GM23338 (cell line): ENCODE results near the gene ADAT1. TPM values are rescaled to one million over a fixed set of nuclear protein-coding genes. Genes with fewer than 3 reads are reported as not detected.

ENCODE experiments used
- ATAC-seq: fragments of 200-7000 bp; cut with Tn5 transposase; 3 replicates; pipeline ENCODE4 v1.9.1; 2020
- DNase-seq: peaks from one replicate; pipeline ENCODE4 v3.0.0-alpha.2; 2015; ENCODE audit warnings: low spot score
- H2AFZ ChIP-seq: fragments of 200-600 bp; sonication (generic); 2 replicates; pipeline ENCODE4 v1.8.0; 2016; ENCODE audit warnings: antibody characterized with exemption, mild to moderate bottlenecking, moderate library complexity
- H3F3A ChIP-seq: fragments of 200-600 bp; sonication (generic); replicated peaks from 2 replicates; pipeline ENCODE4 v1.8.0; 2017; ENCODE audit warnings: antibody characterized with exemption, mixed run types, low read depth
- H3K27ac ChIP-seq: fragments of 200-600 bp; sonication (generic); 2 replicates; pipeline ENCODE4 v1.6.1; 2016; ENCODE audit warnings: low read depth
- H3K27me3 ChIP-seq: fragments of 200-600 bp; sonication (generic); 2 replicates; pipeline ENCODE4 v1.8.0; 2016; ENCODE audit warnings: mild to moderate bottlenecking, mixed run types, moderate library complexity; ENCODE audit not compliant: insufficient read depth
- H3K36me3 ChIP-seq: fragments of 200-600 bp; sonication (generic); 2 replicates; pipeline ENCODE4 v1.8.0; 2016; ENCODE audit warnings: mild to moderate bottlenecking; ENCODE audit not compliant: insufficient read depth
- H3K4me1 ChIP-seq: fragments of 200-600 bp; sonication (generic); 2 replicates; pipeline ENCODE4 v1.8.0; 2016; ENCODE audit warnings: mild to moderate bottlenecking, moderate library complexity; ENCODE audit not compliant: insufficient read depth
- H3K4me2 ChIP-seq: fragments of 200-600 bp; sonication (generic); 2 replicates; pipeline ENCODE4 v1.7.1; 2017; ENCODE audit warnings: mixed run types
- H3K4me3 ChIP-seq: fragments of 200-600 bp; sonication (generic); 2 replicates; pipeline ENCODE4 v1.6.1; 2016; ENCODE audit warnings: mixed run types
- H3K79me2 ChIP-seq: fragments of 200-600 bp; sonication (generic); replicated peaks from 2 replicates; pipeline ENCODE4 v1.8.0; 2017; ENCODE audit warnings: mild to moderate bottlenecking; ENCODE audit not compliant: insufficient read depth
- H3K9me2 ChIP-seq: fragments of 200-600 bp; sonication (generic); 2 replicates; pipeline ENCODE4 v1.8.0; 2017; ENCODE audit not compliant: insufficient read depth
- H4K20me1 ChIP-seq: fragments of 200-600 bp; sonication (generic); replicated peaks from 2 replicates; pipeline ENCODE4 v1.8.0; 2017; ENCODE audit warnings: mild to moderate bottlenecking; ENCODE audit not compliant: insufficient read depth
- H3K27ac Mint-ChIP-seq: 2 replicates; pipeline ENCODE4 v1.8.0; 2020; ENCODE audit warnings: inconsistent platforms, mild to moderate bottlenecking, moderate library complexity, mixed read lengths
- H3K27me3 Mint-ChIP-seq: 3 replicates; pipeline ENCODE4 v1.8.0; 2022; ENCODE audit warnings: low read depth, mild to moderate bottlenecking, moderate library complexity, mixed read lengths, inconsistent platforms; ENCODE audit not compliant: insufficient read depth, poor library complexity
- H3K36me3 Mint-ChIP-seq: 3 replicates; pipeline ENCODE4 v1.8.0; 2021; ENCODE audit warnings: low read depth, mild to moderate bottlenecking, inconsistent platforms, moderate library complexity, mixed read lengths
- H3K4me1 Mint-ChIP-seq: 3 replicates; pipeline ENCODE4 v1.8.0; 2020; ENCODE audit warnings: mild to moderate bottlenecking, inconsistent platforms, mixed read lengths
- H3K4me3 Mint-ChIP-seq: 3 replicates; pipeline ENCODE4 v1.8.0; 2021; ENCODE audit warnings: moderate library complexity, mild to moderate bottlenecking, inconsistent platforms, mixed read lengths
- H3K9me3 Mint-ChIP-seq: 3 replicates; pipeline ENCODE4 v1.8.0; 2020; ENCODE audit warnings: moderate library complexity, mild to moderate bottlenecking, inconsistent platforms, mixed read lengths
- CREB1 ChIP-seq: fragments of 250-450 bp; sonication (Bioruptor Pico); IDR thresholded peaks from 2 replicates; pipeline ENCODE4 v1.5.0; 2020; ENCODE audit warnings: low read depth, mild to moderate bottlenecking, moderate library complexity
- EZH2 ChIP-seq: fragments of 200-600 bp; sonication (generic); IDR thresholded peaks from one replicate; pipeline ENCODE4 v1.8.0; 2017; ENCODE audit warnings: antibody characterized with exemption, mild to moderate bottlenecking, low read depth; ENCODE audit not compliant: unreplicated experiment
- EZH2phosphoT487 ChIP-seq: fragments of 200-600 bp; sonication (generic); IDR thresholded peaks from one replicate; pipeline ENCODE4 v1.8.1; 2018; ENCODE audit warnings: antibody characterized with exemption; ENCODE audit not compliant: unreplicated experiment
- JUNB ChIP-seq: IDR thresholded peaks from one replicate; pipeline ENCODE4 v1.6.1; 2016; ENCODE audit warnings: antibody characterized with exemption; ENCODE audit not compliant: unreplicated experiment
- NANOG ChIP-seq: IDR thresholded peaks from 2 replicates; pipeline ENCODE4 v1.6.1; 2016; ENCODE audit warnings: antibody characterized with exemption, borderline replicate concordance
- STAT1 ChIP-seq: IDR thresholded peaks from one replicate; pipeline ENCODE4 v1.6.1; 2016; ENCODE audit warnings: antibody characterized with exemption; ENCODE audit not compliant: unreplicated experiment
- ZNF331 ChIP-seq: fragments of 250-450 bp; sonication (Bioruptor Pico); IDR thresholded peaks from 2 replicates; pipeline ENCODE4 v1.5.0; 2020; ENCODE audit warnings: low read depth, mild to moderate bottlenecking, moderate library complexity
- polyA plus RNA-seq: library from polyadenylated mRNA; unstranded; fragments of >200 nt; fragmentation: Nextera tagmentation; extraction: Ambion mirVana; gene quantifications from 2 replicates; pipeline ENCODE4 v1.2.1, GENCODE V29; 2016
- total RNA-seq: library from RNA; depleted of rRNA; stranded (reverse); fragments of >200 nt; shearing (Covaris generic); gene quantifications from 2 replicates; pipeline ENCODE4 v1.2.3, GENCODE V29; 2014
- TF ChIP-seq, protein P1 (sequence below): IDR thresholded peaks from 2 replicates; pipeline ENCODE4 v1.6.1; 2016; ENCODE audit warnings: antibody characterized with exemption
- TF ChIP-seq, protein P2 (sequence below), 2 experiments: fragments of 200-600 bp in 1 of 2; sonication (generic) in 1 of 2; conservative IDR thresholded peaks; 2 replicates each; pipeline versions ENCODE4 v1.5.1 to v1.6.1; 2016 to 2017; ENCODE audit warnings: antibody characterized with exemption in 2 of 2, low read depth in 2 of 2, mild to moderate bottlenecking in 2 of 2, moderate library complexity in 1 of 2
- TF ChIP-seq, protein P3 (sequence below): fragments of 250-450 bp; sonication (Bioruptor Pico); IDR thresholded peaks from 2 replicates; pipeline ENCODE4 v1.5.0; 2020; ENCODE audit warnings: mild to moderate bottlenecking, moderate library complexity

The ADAT1 gene
- total and polyA plus RNA-seq, 2 experiments from 2014 or later, result 17.4 to 53.6 TPM

DNA sequence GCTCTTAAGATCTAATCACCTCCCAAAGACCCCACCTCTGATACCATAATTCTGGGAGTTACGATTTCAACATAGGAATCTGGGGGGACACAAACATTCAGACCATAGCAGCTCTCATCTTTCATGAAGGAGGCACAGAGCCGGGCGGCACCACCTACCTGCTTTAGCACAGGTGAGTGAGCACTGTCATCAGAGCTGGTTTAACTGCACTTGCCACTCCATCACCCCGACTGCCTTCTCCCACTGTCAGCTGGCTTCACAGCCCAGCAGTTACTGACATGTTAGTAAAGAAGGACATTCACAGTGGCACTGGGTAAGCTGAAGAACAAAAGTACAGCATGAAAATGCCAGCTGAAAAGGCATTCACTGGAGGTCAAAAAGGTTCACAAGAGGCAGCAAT, 34.4 kb downstream of the ADAT1 start:
- no peak overlapping the region for H3K4me2 ChIP-seq
- no peak for TF ChIP-seq CREB1
- TF ChIP-seq, protein P1, sequence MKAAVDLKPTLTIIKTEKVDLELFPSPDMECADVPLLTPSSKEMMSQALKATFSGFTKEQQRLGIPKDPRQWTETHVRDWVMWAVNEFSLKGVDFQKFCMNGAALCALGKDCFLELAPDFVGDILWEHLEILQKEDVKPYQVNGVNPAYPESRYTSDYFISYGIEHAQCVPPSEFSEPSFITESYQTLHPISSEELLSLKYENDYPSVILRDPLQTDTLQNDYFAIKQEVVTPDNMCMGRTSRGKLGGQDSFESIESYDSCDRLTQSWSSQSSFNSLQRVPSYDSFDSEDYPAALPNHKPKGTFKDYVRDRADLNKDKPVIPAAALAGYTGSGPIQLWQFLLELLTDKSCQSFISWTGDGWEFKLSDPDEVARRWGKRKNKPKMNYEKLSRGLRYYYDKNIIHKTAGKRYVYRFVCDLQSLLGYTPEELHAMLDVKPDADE, result no peak
- TF ChIP-seq, protein P2, sequence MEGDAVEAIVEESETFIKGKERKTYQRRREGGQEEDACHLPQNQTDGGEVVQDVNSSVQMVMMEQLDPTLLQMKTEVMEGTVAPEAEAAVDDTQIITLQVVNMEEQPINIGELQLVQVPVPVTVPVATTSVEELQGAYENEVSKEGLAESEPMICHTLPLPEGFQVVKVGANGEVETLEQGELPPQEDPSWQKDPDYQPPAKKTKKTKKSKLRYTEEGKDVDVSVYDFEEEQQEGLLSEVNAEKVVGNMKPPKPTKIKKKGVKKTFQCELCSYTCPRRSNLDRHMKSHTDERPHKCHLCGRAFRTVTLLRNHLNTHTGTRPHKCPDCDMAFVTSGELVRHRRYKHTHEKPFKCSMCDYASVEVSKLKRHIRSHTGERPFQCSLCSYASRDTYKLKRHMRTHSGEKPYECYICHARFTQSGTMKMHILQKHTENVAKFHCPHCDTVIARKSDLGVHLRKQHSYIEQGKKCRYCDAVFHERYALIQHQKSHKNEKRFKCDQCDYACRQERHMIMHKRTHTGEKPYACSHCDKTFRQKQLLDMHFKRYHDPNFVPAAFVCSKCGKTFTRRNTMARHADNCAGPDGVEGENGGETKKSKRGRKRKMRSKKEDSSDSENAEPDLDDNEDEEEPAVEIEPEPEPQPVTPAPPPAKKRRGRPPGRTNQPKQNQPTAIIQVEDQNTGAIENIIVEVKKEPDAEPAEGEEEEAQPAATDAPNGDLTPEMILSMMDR (conservative IDR thresholded peaks at IDR 0.05; ENCODE audit: low read depth in 2 of 2), result no peak
- no peak for TF ChIP-seq EZH2phosphoT487
- no peak for TF ChIP-seq NANOG
- H3K9me3 Mint-ChIP-seq, result no peaks in the 10 kb centered on the region
- peak overlapping the region; percentile 38 for H3K27ac Mint-ChIP-seq
- peaks cover 2% of the 10 kb centered on the region; the same call in 1 of the 3 replicates for H3K36me3 Mint-ChIP-seq
- peaks cover 19% of the 10 kb centered on the region for H3K4me1 ChIP-seq
- H3K27ac ChIP-seq, result no peak overlapping the region; the same call in 1 of the 2 replicates
- H3K9me2 ChIP-seq, result no peaks in the 10 kb centered on the region
- H3F3A ChIP-seq, result no peaks in the 10 kb centered on the region
- DNase-seq (no peak), ATAC-seq (no peak)
- H3K4me1 Mint-ChIP-seq, result peaks cover 36% of the 10 kb centered on the region
- no peaks in the 10 kb centered on the region for H3K27me3 ChIP-seq
- no peaks in the 10 kb centered on the region for H3K79me2 ChIP-seq
- H3K27me3 Mint-ChIP-seq, result peaks cover 8% of the 10 kb centered on the region
- H2AFZ ChIP-seq, result no peak overlapping the region
- H3K36me3 ChIP-seq, result no peaks in the 10 kb centered on the region
- H3K4me3 Mint-ChIP-seq, result no peak overlapping the region
- H3K4me3 ChIP-seq, result no peak overlapping the region
- no peaks in the 10 kb centered on the region; the same call in 1 of the 2 replicates for H4K20me1 ChIP-seq

DNA sequence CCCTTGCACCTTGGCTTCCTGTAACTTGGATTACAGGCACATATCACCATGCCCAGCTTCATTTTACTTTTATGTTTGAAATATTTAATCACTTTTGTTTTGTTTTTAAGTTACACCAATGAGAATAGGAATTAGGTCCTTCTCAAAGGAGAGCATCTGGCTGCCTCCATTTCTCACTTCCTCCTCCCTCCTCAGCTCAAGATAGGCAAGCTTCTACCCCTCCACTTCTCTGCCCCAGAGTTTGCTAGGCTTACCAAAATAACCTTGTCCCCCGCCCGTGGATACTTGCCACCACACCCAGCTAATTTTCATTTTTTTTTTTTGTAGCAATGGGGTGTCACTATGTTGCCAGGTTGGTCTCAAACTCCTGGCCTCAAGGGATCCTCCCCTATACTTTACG, 39.0 kb downstream of the ADAT1 start:
- no peak overlapping the region for H3K4me3 ChIP-seq
- DNase-seq, result no peak
- no peaks in the 10 kb centered on the region for H3K27me3 ChIP-seq
- H3K4me1 ChIP-seq, result no peaks in the 10 kb centered on the region
- H3K27ac ChIP-seq, result no peak overlapping the region
- no peaks in the 10 kb centered on the region for H3F3A ChIP-seq
- no peak for ATAC-seq
- Mint-ChIP-seq H3K27ac (no peak overlapping the region), H3K4me1 (peaks cover 6% of the 10 kb centered on the region), H3K4me3 (no peak overlapping the region), H3K36me3 (peaks cover 4% of the 10 kb centered on the region), H3K9me3 (no peaks in the 10 kb centered on the region), H3K27me3 (peaks cover 1% of the 10 kb centered on the region)
- no peak overlapping the region for H2AFZ ChIP-seq
- H3K36me3 ChIP-seq, result 0 out of 2 replicates have a peak, but pooled peaks cover 4% of the 10 kb centered on the region
- H3K79me2 ChIP-seq, result no peaks in the 10 kb centered on the region
- no peaks in the 10 kb centered on the region; the same call in none of the 2 replicates for H4K20me1 ChIP-seq
- no peak overlapping the region for H3K4me2 ChIP-seq
- no peaks in the 10 kb centered on the region for H3K9me2 ChIP-seq
- TF ChIP-seq ZNF331 (CRISPR knock-in tag), result no peak
- TF ChIP-seq, protein P3, sequence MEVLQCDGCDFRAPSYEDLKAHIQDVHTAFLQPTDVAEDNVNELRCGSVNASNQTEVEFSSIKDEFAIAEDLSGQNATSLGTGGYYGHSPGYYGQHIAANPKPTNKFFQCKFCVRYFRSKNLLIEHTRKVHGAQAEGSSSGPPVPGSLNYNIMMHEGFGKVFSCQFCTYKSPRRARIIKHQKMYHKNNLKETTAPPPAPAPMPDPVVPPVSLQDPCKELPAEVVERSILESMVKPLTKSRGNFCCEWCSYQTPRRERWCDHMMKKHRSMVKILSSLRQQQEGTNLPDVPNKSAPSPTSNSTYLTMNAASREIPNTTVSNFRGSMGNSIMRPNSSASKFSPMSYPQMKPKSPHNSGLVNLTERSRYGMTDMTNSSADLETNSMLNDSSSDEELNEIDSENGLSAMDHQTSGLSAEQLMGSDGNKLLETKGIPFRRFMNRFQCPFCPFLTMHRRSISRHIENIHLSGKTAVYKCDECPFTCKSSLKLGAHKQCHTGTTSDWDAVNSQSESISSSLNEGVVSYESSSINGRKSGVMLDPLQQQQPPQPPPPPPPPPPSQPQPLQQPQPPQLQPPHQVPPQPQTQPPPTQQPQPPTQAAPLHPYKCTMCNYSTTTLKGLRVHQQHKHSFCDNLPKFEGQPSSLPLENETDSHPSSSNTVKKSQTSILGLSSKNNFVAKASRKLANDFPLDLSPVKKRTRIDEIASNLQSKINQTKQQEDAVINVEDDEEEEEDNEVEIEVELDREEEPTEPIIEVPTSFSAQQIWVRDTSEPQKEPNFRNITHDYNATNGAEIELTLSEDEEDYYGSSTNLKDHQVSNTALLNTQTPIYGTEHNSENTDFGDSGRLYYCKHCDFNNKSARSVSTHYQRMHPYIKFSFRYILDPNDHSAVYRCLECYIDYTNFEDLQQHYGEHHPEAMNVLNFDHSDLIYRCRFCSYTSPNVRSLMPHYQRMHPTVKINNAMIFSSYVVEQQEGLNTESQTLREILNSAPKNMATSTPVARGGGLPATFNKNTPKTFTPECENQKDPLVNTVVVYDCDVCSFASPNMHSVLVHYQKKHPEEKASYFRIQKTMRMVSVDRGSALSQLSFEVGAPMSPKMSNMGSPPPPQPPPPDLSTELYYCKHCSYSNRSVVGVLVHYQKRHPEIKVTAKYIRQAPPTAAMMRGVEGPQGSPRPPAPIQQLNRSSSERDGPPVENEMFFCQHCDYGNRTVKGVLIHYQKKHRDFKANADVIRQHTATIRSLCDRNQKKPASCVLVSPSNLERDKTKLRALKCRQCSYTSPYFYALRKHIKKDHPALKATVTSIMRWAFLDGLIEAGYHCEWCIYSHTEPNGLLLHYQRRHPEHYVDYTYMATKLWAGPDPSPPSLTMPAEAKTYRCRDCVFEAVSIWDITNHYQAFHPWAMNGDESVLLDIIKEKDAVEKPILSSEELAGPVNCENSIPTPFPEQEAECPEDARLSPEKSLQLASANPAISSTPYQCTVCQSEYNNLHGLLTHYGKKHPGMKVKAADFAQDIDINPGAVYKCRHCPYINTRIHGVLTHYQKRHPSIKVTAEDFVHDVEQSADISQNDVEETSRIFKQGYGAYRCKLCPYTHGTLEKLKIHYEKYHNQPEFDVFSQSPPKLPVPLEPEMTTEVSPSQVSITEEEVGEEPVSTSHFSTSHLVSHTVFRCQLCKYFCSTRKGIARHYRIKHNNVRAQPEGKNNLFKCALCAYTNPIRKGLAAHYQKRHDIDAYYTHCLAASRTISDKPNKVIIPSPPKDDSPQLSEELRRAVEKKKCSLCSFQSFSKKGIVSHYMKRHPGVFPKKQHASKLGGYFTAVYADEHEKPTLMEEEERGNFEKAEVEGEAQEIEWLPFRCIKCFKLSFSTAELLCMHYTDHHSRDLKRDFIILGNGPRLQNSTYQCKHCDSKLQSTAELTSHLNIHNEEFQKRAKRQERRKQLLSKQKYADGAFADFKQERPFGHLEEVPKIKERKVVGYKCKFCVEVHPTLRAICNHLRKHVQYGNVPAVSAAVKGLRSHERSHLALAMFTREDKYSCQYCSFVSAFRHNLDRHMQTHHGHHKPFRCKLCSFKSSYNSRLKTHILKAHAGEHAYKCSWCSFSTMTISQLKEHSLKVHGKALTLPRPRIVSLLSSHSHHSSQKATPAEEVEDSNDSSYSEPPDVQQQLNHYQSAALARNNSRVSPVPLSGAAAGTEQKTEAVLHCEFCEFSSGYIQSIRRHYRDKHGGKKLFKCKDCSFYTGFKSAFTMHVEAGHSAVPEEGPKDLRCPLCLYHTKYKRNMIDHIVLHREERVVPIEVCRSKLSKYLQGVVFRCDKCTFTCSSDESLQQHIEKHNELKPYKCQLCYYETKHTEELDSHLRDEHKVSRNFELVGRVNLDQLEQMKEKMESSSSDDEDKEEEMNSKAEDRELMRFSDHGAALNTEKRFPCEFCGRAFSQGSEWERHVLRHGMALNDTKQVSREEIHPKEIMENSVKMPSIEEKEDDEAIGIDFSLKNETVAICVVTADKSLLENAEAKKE (CRISPR knock-in tag), result no peak
- no peak for TF ChIP-seq STAT1
- TF ChIP-seq CREB1, result no peak
- TF ChIP-seq, protein P1, result no peak
- TF ChIP-seq EZH2, result no peak
- no peak for TF ChIP-seq JUNB
